Ovary (tissue), 3 donors: ENCODE measurements around the gene KRTAP10-7.

Experiments
- CTCF ChIP-seq, 3 donors: fragments of 450-650 bp in 2 of 3; fragments of 200-600 bp in 1 of 3; IDR thresholded peaks; one replicate each; pipeline versions ENCODE4 v1.5.1 to v1.8.0; 2016 to 2022; ENCODE audit warnings: antibody characterized with exemption in 3 of 3, mild to moderate bottlenecking in 1 of 3
- EP300 ChIP-seq: sonication (generic); formaldehyde crosslinking; IDR thresholded peaks from one replicate; pipeline ENCODE4 v1.6.1; 2017; ENCODE audit warnings: antibody characterized with exemption
- donor health status: DM: no; HTN: no; CAD: no.

- TF ChIP-seq CTCF (IDR thresholded peaks at IDR 0.05) (no peak), EP300 (no peak)
These were observed 31.5 kb upstream of the KRTAP10-7 start for GRCh38 chr21:44568667-44569556.
